ENCODE results near the gene ATF2.

Gene ATF2

DNA sequence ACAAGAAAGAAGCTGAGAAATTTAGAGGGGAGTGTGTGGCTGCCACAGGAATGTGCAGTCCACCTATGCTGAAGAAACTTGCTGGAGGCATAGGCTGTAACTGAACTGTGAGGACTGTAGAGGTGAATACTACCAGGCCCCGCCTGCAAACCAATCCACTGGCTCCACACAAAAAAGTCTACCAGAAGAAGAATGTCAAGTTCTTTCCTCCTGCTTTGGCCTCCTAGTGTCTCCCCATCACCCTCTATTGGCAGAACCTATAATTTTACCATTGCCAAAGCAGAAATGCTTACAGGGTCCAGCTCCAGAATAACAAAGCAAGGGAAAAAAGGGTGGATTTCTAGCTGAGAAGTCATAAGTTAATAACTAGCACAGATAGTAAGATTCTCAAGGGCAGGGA is 19.4 kb upstream of the ATF2 start:
- H3K9ac ChIP-seq (ENCODE audit: low read length), result no peak overlapping the region
- no peak overlapping the region for H3K4me3 ChIP-seq (ENCODE audit: low read length)
- no peak overlapping the region; the same call in 1 of the 2 replicates for H2AFZ ChIP-seq (ENCODE audit: low read depth, low read length)
- H4K20me1 ChIP-seq (ENCODE audit: insufficient read depth, low read length), result no peaks in the 10 kb centered on the region
- H3K4me1 ChIP-seq (ENCODE audit: low read length), result no peaks in the 10 kb centered on the region
- H3K79me2 ChIP-seq (ENCODE audit: low read length), result no peaks in the 10 kb centered on the region
- no peak overlapping the region for H3K4me2 ChIP-seq (ENCODE audit: low read length)
- H3K36me3 ChIP-seq (replicated peaks; ENCODE audit: low read depth, low read length), result no peaks in the 10 kb centered on the region
- no peaks in the 10 kb centered on the region for H3K27me3 ChIP-seq (ENCODE audit: low read depth, low read length)
- TF ChIP-seq, protein P1, sequence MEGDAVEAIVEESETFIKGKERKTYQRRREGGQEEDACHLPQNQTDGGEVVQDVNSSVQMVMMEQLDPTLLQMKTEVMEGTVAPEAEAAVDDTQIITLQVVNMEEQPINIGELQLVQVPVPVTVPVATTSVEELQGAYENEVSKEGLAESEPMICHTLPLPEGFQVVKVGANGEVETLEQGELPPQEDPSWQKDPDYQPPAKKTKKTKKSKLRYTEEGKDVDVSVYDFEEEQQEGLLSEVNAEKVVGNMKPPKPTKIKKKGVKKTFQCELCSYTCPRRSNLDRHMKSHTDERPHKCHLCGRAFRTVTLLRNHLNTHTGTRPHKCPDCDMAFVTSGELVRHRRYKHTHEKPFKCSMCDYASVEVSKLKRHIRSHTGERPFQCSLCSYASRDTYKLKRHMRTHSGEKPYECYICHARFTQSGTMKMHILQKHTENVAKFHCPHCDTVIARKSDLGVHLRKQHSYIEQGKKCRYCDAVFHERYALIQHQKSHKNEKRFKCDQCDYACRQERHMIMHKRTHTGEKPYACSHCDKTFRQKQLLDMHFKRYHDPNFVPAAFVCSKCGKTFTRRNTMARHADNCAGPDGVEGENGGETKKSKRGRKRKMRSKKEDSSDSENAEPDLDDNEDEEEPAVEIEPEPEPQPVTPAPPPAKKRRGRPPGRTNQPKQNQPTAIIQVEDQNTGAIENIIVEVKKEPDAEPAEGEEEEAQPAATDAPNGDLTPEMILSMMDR (IDR thresholded peaks at IDR 0.05; ENCODE audit: low read depth, low read length), result peak; percentile 25
- no peak for TF ChIP-seq EZH2phosphoT487 (IDR thresholded peaks at IDR 0.05; ENCODE audit: low read depth)
- no peak overlapping the region for H3K27ac ChIP-seq (ENCODE audit: low read length)
- no peaks in the 10 kb centered on the region for H3K9me3 ChIP-seq (ENCODE audit: insufficient read depth, low read length)

DNA sequence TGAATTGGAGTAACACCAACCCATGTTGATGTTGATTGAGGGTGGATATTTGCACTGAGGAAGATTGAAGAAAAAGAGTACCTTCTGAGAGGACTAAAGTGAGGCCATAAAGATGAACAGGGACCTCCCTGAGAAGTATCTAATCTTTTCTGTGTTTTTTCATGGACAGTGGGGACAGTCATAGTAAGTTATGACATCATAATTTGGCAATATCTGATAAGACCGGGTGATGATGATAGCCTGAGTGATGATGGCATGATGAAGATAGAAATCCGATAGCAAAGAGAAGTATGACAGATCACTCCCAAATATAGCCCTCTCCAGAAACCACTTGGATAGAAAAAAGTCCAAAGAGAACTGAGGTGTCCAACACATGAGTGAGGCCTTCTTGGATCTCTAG is 15.7 kb upstream of the ATF2 start:
- no peak overlapping the region for H3K9ac ChIP-seq (ENCODE audit: low read length)
- H3K9me3 ChIP-seq (ENCODE audit: insufficient read depth, low read length), result no peaks in the 10 kb centered on the region
- H4K20me1 ChIP-seq (ENCODE audit: insufficient read depth, low read length), result peaks cover 9% of the 10 kb centered on the region
- H3K4me1 ChIP-seq (ENCODE audit: low read length), result peaks cover 10% of the 10 kb centered on the region
- peaks cover 34% of the 10 kb centered on the region for H3K79me2 ChIP-seq (ENCODE audit: low read length)
- H3K36me3 ChIP-seq (replicated peaks; ENCODE audit: low read depth, low read length), result peaks cover 10% of the 10 kb centered on the region
- no peak for TF ChIP-seq EZH2phosphoT487 (IDR thresholded peaks at IDR 0.05; ENCODE audit: low read depth)
- TF ChIP-seq, protein P1 (IDR thresholded peaks at IDR 0.05; ENCODE audit: low read depth, low read length), result no peak
- no peak overlapping the region for H3K4me2 ChIP-seq (ENCODE audit: low read length)
- H3K27me3 ChIP-seq (ENCODE audit: low read depth, low read length), result no peaks in the 10 kb centered on the region
- no peak overlapping the region for H3K4me3 ChIP-seq (ENCODE audit: low read length)
- no peak overlapping the region for H2AFZ ChIP-seq (ENCODE audit: low read depth, low read length)
- H3K27ac ChIP-seq (ENCODE audit: low read length), result no peak overlapping the region

DNA sequence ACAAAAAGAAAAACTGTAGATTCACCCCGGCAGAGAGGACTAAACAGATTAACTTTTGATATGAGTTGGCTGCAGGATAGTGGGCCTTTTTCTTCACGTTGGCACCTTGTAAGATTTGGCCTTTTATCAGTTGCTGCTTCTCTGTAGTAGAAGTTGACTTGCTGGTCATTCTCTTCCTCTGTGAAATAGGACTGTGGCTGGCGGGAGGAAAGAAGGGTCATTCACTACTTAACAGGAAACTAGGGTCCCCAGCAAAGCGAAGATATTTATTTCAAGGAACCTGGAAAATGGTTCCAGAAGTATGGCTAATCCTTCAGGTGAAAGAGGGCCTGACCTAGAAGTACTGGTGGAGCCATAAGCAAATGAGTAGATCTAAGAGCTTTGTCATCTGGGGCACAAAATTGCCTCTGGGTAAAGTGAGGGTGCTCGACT is 13.9 kb upstream of the ATF2 start:
- peaks cover 42% of the 10 kb centered on the region for H3K79me2 ChIP-seq (ENCODE audit: low read length)
- H3K9ac ChIP-seq (ENCODE audit: low read length), result peak overlapping the region; percentile 94
- H3K27ac ChIP-seq (ENCODE audit: low read length), result peak overlapping the region; percentile 21; the same call in 1 of the 2 replicates
- no peaks in the 10 kb centered on the region for H3K27me3 ChIP-seq (ENCODE audit: low read depth, low read length)
- peaks cover 10% of the 10 kb centered on the region for H3K4me1 ChIP-seq (ENCODE audit: low read length)
- H4K20me1 ChIP-seq (ENCODE audit: insufficient read depth, low read length), result peaks cover 12% of the 10 kb centered on the region
- H3K36me3 ChIP-seq (replicated peaks; ENCODE audit: low read depth, low read length), result peaks cover 28% of the 10 kb centered on the region
- TF ChIP-seq, protein P1 (IDR thresholded peaks at IDR 0.05; ENCODE audit: low read depth, low read length), result no peak
- TF ChIP-seq EZH2phosphoT487 (IDR thresholded peaks at IDR 0.05; ENCODE audit: low read depth), result no peak
- H3K9me3 ChIP-seq (ENCODE audit: insufficient read depth, low read length), result no peaks in the 10 kb centered on the region
- H2AFZ ChIP-seq (ENCODE audit: low read depth, low read length), result peak overlapping the region; percentile 99
- peak overlapping the region; percentile 91 for H3K4me3 ChIP-seq (ENCODE audit: low read length)
- H3K4me2 ChIP-seq (ENCODE audit: low read length), result peak overlapping the region; percentile 81

DNA sequence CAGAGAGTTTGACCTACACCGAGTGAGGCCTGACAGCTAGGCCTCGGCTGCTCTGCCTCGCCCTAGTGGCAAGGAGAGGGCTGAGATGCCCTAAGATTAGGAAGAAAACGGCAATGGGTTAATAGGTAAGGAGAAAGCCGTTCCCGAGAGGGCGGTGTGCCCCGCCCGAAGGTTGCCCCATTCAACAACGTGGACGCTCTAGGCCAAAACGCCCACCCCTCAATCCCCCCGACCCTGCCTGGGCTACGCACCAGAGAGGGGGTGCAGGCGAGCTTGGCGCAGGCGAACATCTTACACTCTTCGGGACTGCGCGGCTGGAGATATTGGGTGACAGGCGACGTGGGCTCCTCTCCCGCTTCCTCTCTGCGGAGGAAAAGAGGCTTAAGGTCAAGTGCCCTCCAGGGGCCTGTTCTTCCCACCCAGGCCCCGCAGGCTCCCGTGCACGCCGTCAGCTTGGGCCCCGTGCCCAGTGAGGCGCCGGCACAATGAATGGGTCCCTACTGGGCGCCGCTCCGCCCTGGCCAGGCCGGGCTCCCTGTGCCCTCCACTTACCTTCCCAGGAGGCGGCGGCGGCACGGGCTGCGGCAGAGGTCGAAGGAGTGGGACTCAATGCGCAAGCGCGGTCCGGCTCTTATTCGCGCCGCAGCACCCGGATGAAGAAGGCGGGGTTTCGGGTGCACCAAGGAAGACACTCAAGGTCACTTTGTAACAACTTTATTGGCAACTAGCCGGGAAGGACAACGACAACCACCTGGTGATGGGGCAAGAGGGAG is 13.3 kb upstream of the ATF2 start, which contains the start of gene ATP5MC3:
ATP5MC3 (minus strand) TSS at position 607 of the 773 bp plus-strand sequence; CDS start at position 290, 317 bp downstream.
- no peaks in the 10 kb centered on the region for H3K9me3 ChIP-seq (ENCODE audit: insufficient read depth, low read length)
- peak within 1 kb of the TSS; percentile 91 for H3K4me3 ChIP-seq (ENCODE audit: low read length)
- peak within 1 kb of the TSS; percentile 94 for H3K9ac ChIP-seq (ENCODE audit: low read length)
- H3K36me3 ChIP-seq (replicated peaks; ENCODE audit: low read depth, low read length), result peaks cover 32% of the 10 kb centered on the region
- peaks cover 42% of the 10 kb centered on the region for H3K79me2 ChIP-seq (ENCODE audit: low read length)
- H3K27me3 ChIP-seq (ENCODE audit: low read depth, low read length), result no peaks in the 10 kb centered on the region
- H3K4me1 ChIP-seq (ENCODE audit: low read length), result peaks cover 10% of the 10 kb centered on the region
- peak within 1 kb of the TSS; percentile 81 for H3K4me2 ChIP-seq (ENCODE audit: low read length)
- peaks cover 12% of the 10 kb centered on the region for H4K20me1 ChIP-seq (ENCODE audit: insufficient read depth, low read length)
- TF ChIP-seq, protein P1 (IDR thresholded peaks at IDR 0.05; ENCODE audit: low read depth, low read length), result no peak
- TF ChIP-seq EZH2phosphoT487 (IDR thresholded peaks at IDR 0.05; ENCODE audit: low read depth), result no peak
- peak within 1 kb of the TSS; percentile 64 for H3K27ac ChIP-seq (ENCODE audit: low read length)
- H2AFZ ChIP-seq (ENCODE audit: low read depth, low read length), result peak within 1 kb of the TSS; percentile 99

Data from OCI-LY3 (cell line).